Breast epithelium (tissue), 3 donors: ENCODE data around the gene CAMKK1.

Experiments
- CTCF ChIP-seq, 3 donors: fragments of 450-650 bp; IDR thresholded peaks; one replicate each; pipeline ENCODE4 v1.5.1; 2016 to 2017; ENCODE audit warnings: antibody characterized with exemption in 3 of 3, mild to moderate bottlenecking in 3 of 3, moderate library complexity in 3 of 3
- POLR2A ChIP-seq: fragments of 450-650 bp; IDR thresholded peaks from one replicate; pipeline ENCODE4 v1.6.1; 2016; ENCODE audit warnings: antibody characterized with exemption, mild to moderate bottlenecking, moderate library complexity
- POLR2AphosphoS5 ChIP-seq, 3 donors: sonication (generic); formaldehyde crosslinking; IDR thresholded peaks; one replicate each; pipeline ENCODE4 v1.6.1; 2017; ENCODE audit warnings: antibody characterized with exemption in 3 of 3

- no peak for TF ChIP-seq CTCF (IDR thresholded peaks at IDR 0.05)
- no peak for TF ChIP-seq POLR2A
- no peak for TF ChIP-seq POLR2AphosphoS5 (IDR thresholded peaks at IDR 0.05)
Measured at GRCh38 chr17:3917391-3917931, 24.6 kb upstream of the CAMKK1 start.
